Peyer's patch (tissue), 4 donors: Measurements from ENCODE around the gene ZNF502. TPM values are rescaled to one million over a fixed set of nuclear protein-coding genes. Genes with fewer than 3 reads are reported as not detected.
"Not testable (repeated sequence)": the region's sequence is repeated elsewhere in the genome, so short reads cannot be mapped to it uniquely, and the experiment has no call there.

Experiments used
- DNase-seq, 3 donors: peaks; one replicate each; pipeline ENCODE4 v3.0.0-alpha.2; 2017 to 2019
- H3K27ac ChIP-seq, 4 donors: fragments of 200-600 bp; sonication (generic); one replicate each; pipeline ENCODE4 v1.5.1; 2016 to 2019
- H3K27me3 ChIP-seq, 2 donors: fragments of 200-600 bp; sonication (generic); one replicate each; pipeline ENCODE4 v1.5.1; 2019
- H3K36me3 ChIP-seq, 3 donors: fragments of 200-600 bp; sonication (generic); one replicate each; pipeline ENCODE4 v1.5.1; 2016 to 2019
- H3K4me1 ChIP-seq, 4 donors: fragments of 200-600 bp; sonication (generic); one replicate each; pipeline ENCODE4 v1.5.1; 2016 to 2019
- H3K4me3 ChIP-seq, 4 donors: fragments of 200-600 bp; sonication (generic); 1 replicate in 3 of 4; 2 replicates in 1 of 4; pipeline ENCODE4 v1.5.1; 2016 to 2019; ENCODE audit warnings: mild to moderate bottlenecking in 1 of 4
- H3K9me3 ChIP-seq, 4 donors: fragments of 200-600 bp; sonication (generic); one replicate each; pipeline ENCODE4 v1.5.1; 2016 to 2019; ENCODE audit warnings: mild to moderate bottlenecking in 1 of 4
- POLR2A ChIP-seq, 2 donors: fragments of 450-650 bp; IDR thresholded peaks; one replicate each; pipeline ENCODE4 v1.5.1; 2017; ENCODE audit warnings: antibody characterized with exemption in 2 of 2, mild to moderate bottlenecking in 2 of 2, moderate library complexity in 2 of 2
- total RNA-seq, 4 donors: library from RNA; depleted of rRNA; stranded (reverse); fragments of >200 nt; gene quantifications; one replicate each; pipeline ENCODE4 v1.1.0, GENCODE V29; 2016
- TF ChIP-seq, protein P1 (sequence below), 6 experiments: fragments of 450-650 bp in 4 of 6; fragments of 200-600 bp in 2 of 6; sonication (generic) in 1 of 6; IDR thresholded peaks; one replicate each; pipeline ENCODE4 v1.5.1; 2017 to 2019; ENCODE audit warnings: antibody characterized with exemption in 6 of 6, mild to moderate bottlenecking in 3 of 6, moderate library complexity in 1 of 6

ZNF502 gene
- 1 to 10 TPM; 2.3 to 5.0 (median 3.5) TPM for total RNA-seq

DNA sequence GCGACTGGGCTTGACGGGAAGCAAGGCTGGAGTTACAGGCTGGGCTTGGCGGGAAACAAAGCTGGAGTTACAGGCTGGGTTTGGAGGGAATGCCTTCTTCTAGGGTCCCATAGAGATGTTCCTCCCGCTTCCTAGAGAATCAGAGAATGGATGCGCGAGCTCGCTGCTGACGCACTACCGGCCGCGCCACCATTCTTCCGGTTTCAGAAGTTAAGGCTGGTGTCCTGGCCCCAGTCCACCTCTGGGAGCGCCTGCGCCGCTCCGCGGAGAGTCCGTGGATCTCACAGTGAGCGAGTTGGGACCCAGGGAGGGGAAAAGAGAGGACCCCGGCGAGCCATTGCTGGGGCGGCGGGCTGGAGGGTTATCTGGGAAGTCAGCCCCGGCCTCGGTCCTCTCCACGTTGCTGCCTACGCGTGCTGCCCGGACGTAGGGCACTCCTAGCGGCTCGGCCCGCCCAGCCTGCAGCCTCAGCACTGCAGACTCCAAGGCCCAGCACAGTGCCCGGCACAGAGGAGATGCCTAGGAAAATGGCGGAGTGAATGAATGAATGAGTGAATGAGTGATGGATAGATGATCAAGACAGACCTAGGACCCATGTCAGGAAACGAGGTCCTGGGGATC is at the start of gene ZNF502:
TSS of gene ZNF502 (plus strand) at position 206 of the 621 bp plus-strand sequence. CDS start 7,602 bp downstream, outside the sequence.
- no peaks in the 10 kb centered on the region for H3K27me3 ChIP-seq
- H3K9me3 ChIP-seq: peaks cover 0 to 11% (median 5%) of the 10 kb centered on the region in 4 donors
- no peaks in the 10 kb centered on the region for H3K4me1 ChIP-seq
- H3K36me3 ChIP-seq: peaks cover 0 to 3% (median 0%) of the 10 kb centered on the region in 3 donors
- peak; percentile 43 to 89 (median 88) for DNase-seq
- H3K27ac ChIP-seq: peak within 1 kb of the TSS; percentile 19 to 70 (median 44)
- peak within 1 kb of the TSS; percentile 51 to 85 (median 61) for H3K4me3 ChIP-seq
- TF ChIP-seq, protein P1, sequence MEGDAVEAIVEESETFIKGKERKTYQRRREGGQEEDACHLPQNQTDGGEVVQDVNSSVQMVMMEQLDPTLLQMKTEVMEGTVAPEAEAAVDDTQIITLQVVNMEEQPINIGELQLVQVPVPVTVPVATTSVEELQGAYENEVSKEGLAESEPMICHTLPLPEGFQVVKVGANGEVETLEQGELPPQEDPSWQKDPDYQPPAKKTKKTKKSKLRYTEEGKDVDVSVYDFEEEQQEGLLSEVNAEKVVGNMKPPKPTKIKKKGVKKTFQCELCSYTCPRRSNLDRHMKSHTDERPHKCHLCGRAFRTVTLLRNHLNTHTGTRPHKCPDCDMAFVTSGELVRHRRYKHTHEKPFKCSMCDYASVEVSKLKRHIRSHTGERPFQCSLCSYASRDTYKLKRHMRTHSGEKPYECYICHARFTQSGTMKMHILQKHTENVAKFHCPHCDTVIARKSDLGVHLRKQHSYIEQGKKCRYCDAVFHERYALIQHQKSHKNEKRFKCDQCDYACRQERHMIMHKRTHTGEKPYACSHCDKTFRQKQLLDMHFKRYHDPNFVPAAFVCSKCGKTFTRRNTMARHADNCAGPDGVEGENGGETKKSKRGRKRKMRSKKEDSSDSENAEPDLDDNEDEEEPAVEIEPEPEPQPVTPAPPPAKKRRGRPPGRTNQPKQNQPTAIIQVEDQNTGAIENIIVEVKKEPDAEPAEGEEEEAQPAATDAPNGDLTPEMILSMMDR (IDR thresholded peaks at IDR 0.05): peak in 3 of 6 experiments; percentile 48 to 59 (median 50)
- no peak for TF ChIP-seq POLR2A (IDR thresholded peaks at IDR 0.05)

DNA sequence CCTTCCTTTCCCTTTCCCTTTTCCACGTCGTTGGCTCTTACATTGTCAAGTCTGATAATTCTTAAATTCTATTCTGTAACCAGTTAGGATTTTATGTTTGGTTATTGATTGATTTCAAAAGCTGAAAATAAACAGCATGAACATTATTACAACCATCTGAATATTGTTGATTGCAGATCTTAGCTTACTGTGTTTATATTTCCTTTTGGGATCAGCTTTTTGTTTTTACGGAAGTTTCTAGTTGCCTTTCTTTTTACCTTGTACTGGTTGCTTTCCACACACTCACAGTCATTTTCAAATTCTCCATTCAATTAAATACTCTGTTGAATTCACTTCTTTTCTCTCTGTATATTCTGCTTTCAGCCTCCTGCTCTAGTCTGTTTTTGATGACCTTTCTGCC is 47.3 kb upstream of the ZNF502 start:
- TF ChIP-seq, protein P1 (IDR thresholded peaks at IDR 0.05): no peak
- TF ChIP-seq POLR2A (IDR thresholded peaks at IDR 0.05): no peak
- peaks cover 0 to 10% (median 0%) of the 10 kb centered on the region in 3 donors for H3K36me3 ChIP-seq
- H3K27me3 ChIP-seq: no peaks in the 10 kb centered on the region

GRCh38 chr3:44666346-44666745 is 46.1 kb upstream of the ZNF502 start:
- H3K9me3 ChIP-seq: no peaks in the 10 kb centered on the region
- no peak overlapping the region for H3K4me3 ChIP-seq
- no peak for DNase-seq
- TF ChIP-seq, protein P1 (IDR thresholded peaks at IDR 0.05): no peak
- no peak for TF ChIP-seq POLR2A (IDR thresholded peaks at IDR 0.05)
- H3K4me1 ChIP-seq: no peaks in the 10 kb centered on the region
- no peaks in the 10 kb centered on the region for H3K27me3 ChIP-seq
- peaks cover 0 to under 1% (median 0%) of the 10 kb centered on the region in 3 donors for H3K36me3 ChIP-seq
- no peak overlapping the region for H3K27ac ChIP-seq

More for the DNA sequence above, 47.3 kb upstream of the ZNF502 start:
- DNase-seq: no peak
- no peaks in the 10 kb centered on the region for H3K4me1 ChIP-seq
- no peak overlapping the region for H3K4me3 ChIP-seq
- H3K27ac ChIP-seq: no peak overlapping the region
- peaks cover 0 to 7% (median 0%) of the 10 kb centered on the region in 4 donors for H3K9me3 ChIP-seq

GRCh38 chr3:44669760-44670159 is 42.7 kb upstream of the ZNF502 start:
- Histone ChIP-seq H3K36me3 (no peaks in the 10 kb centered on the region), H3K4me1 (no peaks in the 10 kb centered on the region), H3K27ac (no peak overlapping the region), H3K9me3 (no peaks in the 10 kb centered on the region), H3K27me3 (no peaks in the 10 kb centered on the region), H3K4me3 (no peak overlapping the region)
- TF ChIP-seq, protein P1 (IDR thresholded peaks at IDR 0.05): no peak
- TF ChIP-seq POLR2A (IDR thresholded peaks at IDR 0.05): no peak
- no peak for DNase-seq

DNA sequence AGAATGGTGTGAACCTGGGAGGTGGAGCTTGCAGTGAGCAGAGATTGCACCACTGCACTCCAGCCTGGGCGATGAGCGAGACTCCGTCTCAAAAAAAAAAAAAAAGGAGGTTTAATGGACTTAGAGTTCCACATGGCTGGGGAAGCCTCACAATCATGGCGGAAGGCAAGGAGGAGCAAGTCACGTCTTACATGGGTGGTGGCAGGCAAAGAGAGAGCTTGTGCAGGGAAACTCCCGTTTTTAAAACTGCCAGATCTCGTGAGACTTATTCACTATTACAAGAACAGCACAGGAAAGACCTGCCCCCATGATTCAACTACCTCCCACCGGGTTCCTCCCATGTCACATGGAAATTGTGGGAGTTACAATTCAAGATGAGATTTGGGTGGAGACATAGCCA is 39.0 kb upstream of the ZNF502 start:
- H3K27me3 ChIP-seq, H3K9me3 ChIP-seq, H3K27ac ChIP-seq, H3K4me3 ChIP-seq, H3K4me1 ChIP-seq, DNase-seq, H3K36me3 ChIP-seq: not testable (repeated sequence)

GRCh38 chr3:44674211-44674610 is 38.2 kb upstream of the ZNF502 start:
- Histone ChIP-seq H3K4me3 (no peak overlapping the region), H3K36me3 (no peaks in the 10 kb centered on the region), H3K27ac (no peak overlapping the region), H3K4me1 (no peaks in the 10 kb centered on the region), H3K27me3 (no peaks in the 10 kb centered on the region), H3K9me3 (no peaks in the 10 kb centered on the region)
- TF ChIP-seq, protein P1 (IDR thresholded peaks at IDR 0.05): no peak
- no peak for TF ChIP-seq POLR2A (IDR thresholded peaks at IDR 0.05)
- no peak for DNase-seq
